Measurements from ENCODE around the gene OLIG2.

The OLIG2 gene

GRCh38 chr21:33064623-33065390 is 39.1 kb downstream of the OLIG2 start:
- no peak for DNase-seq (ENCODE audit: low read depth)

- DNase-seq (ENCODE audit: low read depth): no peak
Observed at GRCh38 chr21:33067043-33067442, 41.3 kb downstream of the OLIG2 start.

- no peak for DNase-seq (ENCODE audit: low read depth)
Observed at GRCh38 chr21:33067457-33067856, 41.7 kb downstream of the OLIG2 start.

GRCh38 chr21:33069243-33069642 is 43.5 kb downstream of the OLIG2 start:
- no peak for DNase-seq (ENCODE audit: low read depth)

- DNase-seq (ENCODE audit: low read depth): no peak
Observed at GRCh38 chr21:33069645-33069993, 43.9 kb downstream of the OLIG2 start.

- no peak for DNase-seq (ENCODE audit: low read depth)
Observed at GRCh38 chr21:33069994-33070743, 44.4 kb downstream of the OLIG2 start, which contains the start of gene OLIG1. TSS of gene OLIG1 (plus strand) at chr21:33070141. CDS start at chr21:33070247, 106 bp downstream.

GRCh38 chr21:33070744-33070997 is 44.9 kb downstream of the OLIG2 start:
- DNase-seq (ENCODE audit: low read depth): no peak

- no peak for DNase-seq (ENCODE audit: low read depth)
Observed at GRCh38 chr21:33070998-33071769, 45.4 kb downstream of the OLIG2 start.

GRCh38 chr21:33071770-33072306 is 46.1 kb downstream of the OLIG2 start:
- no peak for DNase-seq (ENCODE audit: low read depth)

GRCh38 chr21:33073636-33074035 is 47.9 kb downstream of the OLIG2 start:
- DNase-seq (ENCODE audit: low read depth): no peak

- no peak for DNase-seq (ENCODE audit: low read depth)
Observed at GRCh38 chr21:33075128-33075527, 49.4 kb downstream of the OLIG2 start.

- no peak for DNase-seq (ENCODE audit: low read depth)
Observed at GRCh38 chr21:33075596-33076195, 50.0 kb downstream of the OLIG2 start.

GRCh38 chr21:33076600-33077329 is 51.0 kb downstream of the OLIG2 start:
- no peak for DNase-seq (ENCODE audit: low read depth)

All from GM04503 (cell line).